GM19238 (cell line): ENCODE results near the gene EEF2KMT.

Source experiments
- DNase-seq: peaks from one replicate; pipeline ENCODE4 v3.0.0; 2011; ENCODE audit warnings: low spot score; ENCODE audit not compliant: insufficient read length

Gene EEF2KMT

GRCh38 chr16:5044011-5044540 is 53.5 kb downstream of the EEF2KMT start:
- DNase-seq, result no peak

GRCh38 chr16:5042574-5043171 is 54.9 kb downstream of the EEF2KMT start:
- DNase-seq, result no peak

- DNase-seq, result no peak
These were observed 55.9 kb downstream of the EEF2KMT start for GRCh38 chr16:5041600-5042133.

GRCh38 chr16:5040451-5040850 is 57.1 kb downstream of the EEF2KMT start:
- DNase-seq, result no peak

- DNase-seq, result no peak
These were observed 61.1 kb downstream of the EEF2KMT start for GRCh38 chr16:5036228-5037156.

GRCh38 chr16:5035909-5036227 is 61.7 kb downstream of the EEF2KMT start:
- no peak for DNase-seq
